Measurements from ENCODE around the gene CYB561.

The CYB561 gene, protein sequence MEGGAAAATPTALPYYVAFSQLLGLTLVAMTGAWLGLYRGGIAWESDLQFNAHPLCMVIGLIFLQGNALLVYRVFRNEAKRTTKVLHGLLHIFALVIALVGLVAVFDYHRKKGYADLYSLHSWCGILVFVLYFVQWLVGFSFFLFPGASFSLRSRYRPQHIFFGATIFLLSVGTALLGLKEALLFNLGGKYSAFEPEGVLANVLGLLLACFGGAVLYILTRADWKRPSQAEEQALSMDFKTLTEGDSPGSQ

DNA sequence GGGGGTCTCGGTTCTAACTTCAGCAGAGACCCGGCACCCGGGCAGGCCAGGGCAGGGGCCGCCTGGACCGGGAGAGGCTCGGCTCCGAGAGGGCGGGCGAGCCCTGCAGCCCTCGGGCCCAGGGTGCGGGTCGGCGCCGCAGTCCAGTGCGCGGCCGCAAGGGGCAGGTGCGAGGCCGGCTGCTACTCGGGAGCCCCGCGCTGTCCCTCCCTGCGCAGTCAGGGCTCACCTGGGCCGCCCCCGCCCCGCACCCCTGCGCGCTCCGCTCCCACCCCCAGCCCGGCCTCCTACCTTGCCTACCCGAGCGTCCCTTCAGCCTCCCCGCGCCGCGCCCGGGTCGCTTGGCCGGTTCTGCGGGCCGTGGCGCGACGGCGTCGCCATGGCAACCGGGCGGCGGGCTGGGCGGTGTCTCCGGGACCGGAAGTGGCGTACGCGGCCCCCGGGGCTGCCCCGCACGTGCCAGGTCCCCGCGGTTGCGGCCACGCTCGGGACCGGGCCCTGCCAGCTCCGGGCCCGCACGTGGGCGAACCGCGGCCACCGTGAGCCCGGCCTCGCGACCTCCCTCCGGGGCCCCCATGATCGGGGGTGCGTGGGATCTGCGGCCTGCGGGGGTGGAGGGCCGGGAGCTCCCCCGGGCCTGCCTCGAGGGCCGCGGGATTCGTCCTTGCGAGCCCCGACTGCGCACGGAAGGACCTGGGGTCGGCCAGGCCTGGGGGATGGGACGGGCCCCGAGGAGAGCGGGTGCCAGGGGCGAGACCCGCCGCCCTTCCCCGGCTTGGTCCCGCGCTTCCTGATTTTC, at the start of gene CYB561:
CYB561 (minus strand) TSS at position 353 of the 799 bp plus-strand sequence. CDS start 8,759 bp downstream, outside the sequence.
- DNase-seq (ENCODE audit: low read depth, low spot score), result peak; percentile 48

DNA sequence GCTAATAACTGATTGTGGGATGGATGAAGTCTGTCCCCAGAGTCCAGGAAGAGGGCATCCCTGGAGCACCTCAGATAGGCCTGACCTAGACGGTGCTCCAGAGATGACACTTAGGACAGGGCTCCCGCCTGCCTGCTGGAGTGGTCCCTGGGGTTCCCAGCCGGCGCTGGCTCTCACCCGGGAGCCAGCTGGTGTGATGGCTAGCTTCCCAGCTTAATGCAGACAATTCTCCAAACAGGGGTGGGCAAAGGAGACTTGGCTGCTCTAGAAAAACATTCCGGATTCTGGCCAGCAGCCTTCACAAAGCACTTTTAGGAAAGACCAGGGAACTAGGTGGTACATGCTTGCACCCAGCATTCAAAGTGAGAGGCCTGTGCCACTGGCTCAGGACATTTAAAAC, 49.4 kb upstream of the CYB561 start:
- no peak for DNase-seq (ENCODE audit: low read depth, low spot score)

DNA sequence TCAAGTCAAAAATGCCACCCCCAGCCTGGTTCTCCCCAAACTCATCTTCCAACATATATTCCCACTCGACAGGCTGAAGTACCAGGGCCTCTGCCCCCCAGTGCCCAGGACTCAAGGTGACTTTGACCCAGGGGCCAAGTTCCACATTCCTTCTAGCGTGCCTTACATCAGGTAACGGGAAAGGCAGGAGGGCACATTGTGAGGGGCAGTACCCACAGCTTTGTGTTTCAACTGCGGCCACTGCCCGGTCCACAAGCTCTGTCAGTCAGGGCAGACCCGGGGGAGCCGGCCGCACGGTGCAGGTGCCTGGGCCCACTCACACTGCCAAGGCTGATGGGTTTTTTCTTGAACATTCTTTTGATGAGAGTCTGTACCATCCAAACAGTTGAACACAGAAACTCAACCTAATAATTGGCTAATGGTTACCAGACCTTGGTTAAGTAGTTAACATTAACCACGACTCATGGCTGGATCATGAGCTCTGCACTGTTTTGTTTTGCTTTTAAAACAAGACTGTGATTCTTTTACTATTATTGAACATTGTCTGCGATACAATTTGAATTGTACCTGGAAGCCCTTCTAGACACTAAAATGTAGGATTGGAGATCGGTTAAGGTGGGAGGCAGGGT, 48.3 kb upstream of the CYB561 start:
- no peak for DNase-seq (ENCODE audit: low read depth, low spot score)

GRCh38 chr17:63493411-63493810, 47.3 kb upstream of the CYB561 start:
- DNase-seq (ENCODE audit: low read depth, low spot score), result no peak

DNA sequence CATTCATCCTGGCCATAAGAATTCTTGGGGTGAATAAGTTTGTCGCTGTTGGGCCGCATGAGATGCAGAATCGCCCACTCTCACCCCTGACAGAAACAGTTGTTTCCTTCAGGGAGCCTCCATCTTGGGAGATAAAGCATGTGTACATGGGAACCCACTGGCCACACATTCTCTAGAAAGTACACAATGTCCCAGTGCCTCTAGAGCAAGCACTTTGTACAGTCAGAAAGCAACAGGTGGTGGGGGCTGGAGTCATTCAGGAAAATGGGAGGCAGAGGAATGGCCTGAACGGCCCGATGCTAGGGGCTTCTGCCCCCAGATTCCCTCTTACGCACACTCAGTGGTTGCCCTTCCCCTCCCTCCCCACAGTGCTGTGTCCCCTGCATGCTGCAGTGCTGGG, 46.8 kb upstream of the CYB561 start:
- no peak for DNase-seq (ENCODE audit: low read depth, low spot score)

- no peak for DNase-seq (ENCODE audit: low read depth, low spot score)
These were observed 46.0 kb upstream of the CYB561 start for GRCh38 chr17:63491977-63492618.

- DNase-seq (ENCODE audit: low read depth, low spot score), result no peak
These were observed 45.3 kb upstream of the CYB561 start for GRCh38 chr17:63491413-63491812.

GRCh38 chr17:63490858-63491400, 44.8 kb upstream of the CYB561 start:
- no peak for DNase-seq (ENCODE audit: low read depth, low spot score)

DNA sequence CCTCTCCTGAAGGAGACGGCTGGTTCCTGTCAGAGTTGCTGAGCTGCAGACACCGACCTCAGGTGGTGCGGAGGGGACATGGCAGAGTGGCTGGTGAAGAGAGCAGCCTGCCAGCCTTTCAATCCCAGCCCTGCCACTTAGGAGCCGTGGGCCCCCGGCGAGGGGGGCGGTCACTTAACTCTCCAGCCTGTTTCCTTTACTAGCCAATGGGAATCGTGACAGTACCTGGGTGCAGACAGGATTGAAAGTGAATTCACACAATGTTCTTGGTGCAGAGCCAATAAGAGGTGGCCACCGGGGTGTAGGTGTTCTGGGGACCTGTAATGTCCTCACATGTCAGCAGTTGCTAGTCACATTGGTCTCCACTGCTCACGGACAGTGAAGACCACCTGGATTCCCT, 44.2 kb upstream of the CYB561 start:
- no peak for DNase-seq (ENCODE audit: low read depth, low spot score)

DNA sequence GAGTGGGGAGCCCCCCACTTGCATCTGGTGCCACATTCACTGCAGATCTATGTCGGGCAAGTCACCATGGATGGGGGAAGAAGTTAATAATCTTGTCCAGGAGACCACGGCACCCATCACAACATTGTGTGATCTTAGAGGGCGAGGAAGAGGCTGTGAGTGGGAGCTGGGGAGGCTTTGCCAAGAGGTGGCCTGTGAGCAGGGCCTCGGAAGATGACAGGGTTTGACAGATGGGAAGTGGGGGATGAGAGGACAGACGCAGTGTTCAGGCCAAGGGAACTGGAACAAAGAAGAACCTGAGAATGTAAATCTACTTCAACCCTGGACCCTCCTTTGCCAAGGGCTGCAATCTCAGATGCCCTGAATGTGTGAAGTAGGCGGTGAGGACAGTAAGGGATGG, 43.2 kb upstream of the CYB561 start:
- no peak for DNase-seq (ENCODE audit: low read depth, low spot score)

DNA sequence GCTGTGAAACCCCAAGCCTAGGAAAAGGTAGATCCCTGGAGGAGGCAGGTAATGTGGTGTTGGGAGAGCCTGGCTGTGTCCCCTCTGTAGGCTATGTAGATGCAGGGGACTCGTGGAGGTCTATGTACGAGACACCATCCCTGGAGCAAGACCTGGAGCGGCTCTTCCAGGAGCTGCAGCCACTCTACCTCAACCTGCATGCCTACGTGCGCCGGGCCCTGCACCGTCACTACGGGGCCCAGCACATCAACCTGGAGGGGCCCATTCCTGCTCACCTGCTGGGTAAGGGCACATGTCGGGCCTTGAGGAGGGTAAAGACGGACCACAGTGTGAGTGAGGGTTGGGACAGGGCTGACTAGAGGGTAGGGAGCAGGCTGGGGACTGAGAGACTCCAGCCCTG, 42.7 kb upstream of the CYB561 start:
- DNase-seq (ENCODE audit: low read depth, low spot score), result no peak

- DNase-seq (ENCODE audit: low read depth, low spot score), result no peak
These were observed 40.9 kb upstream of the CYB561 start for GRCh38 chr17:63487014-63487339.

DNA sequence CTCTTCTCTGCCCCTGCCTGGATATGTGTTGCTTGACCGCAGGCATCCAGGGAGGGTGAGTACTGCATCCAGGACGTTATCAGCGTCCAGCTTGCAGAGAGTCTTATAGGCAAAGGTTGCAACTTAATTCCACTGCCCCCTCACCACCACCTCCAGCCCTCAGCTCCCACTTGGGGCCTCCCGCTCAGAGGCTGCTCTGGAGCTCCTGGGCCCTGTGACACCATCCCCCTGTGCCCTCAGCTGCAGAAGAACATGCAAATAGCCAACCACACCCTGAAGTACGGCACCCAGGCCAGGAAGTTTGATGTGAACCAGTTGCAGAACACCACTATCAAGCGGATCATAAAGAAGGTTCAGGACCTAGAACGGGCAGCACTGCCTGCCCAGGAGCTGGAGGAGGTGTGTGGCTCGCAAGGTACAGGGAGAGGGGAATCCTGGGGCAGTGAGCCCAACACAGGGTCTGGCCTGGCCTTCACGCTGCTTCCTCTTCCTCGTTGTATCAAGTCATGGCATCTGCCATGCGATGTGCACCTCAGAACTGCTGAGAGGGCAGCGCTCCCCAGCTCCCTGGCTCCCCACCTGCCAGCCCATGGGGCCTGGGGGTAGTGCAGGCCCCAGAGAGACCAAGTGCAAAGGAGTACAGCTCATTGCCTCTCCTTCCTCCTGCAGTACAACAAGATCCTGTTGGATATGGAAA, 40.4 kb upstream of the CYB561 start:
- DNase-seq (ENCODE audit: low read depth, low spot score), result no peak

DNA sequence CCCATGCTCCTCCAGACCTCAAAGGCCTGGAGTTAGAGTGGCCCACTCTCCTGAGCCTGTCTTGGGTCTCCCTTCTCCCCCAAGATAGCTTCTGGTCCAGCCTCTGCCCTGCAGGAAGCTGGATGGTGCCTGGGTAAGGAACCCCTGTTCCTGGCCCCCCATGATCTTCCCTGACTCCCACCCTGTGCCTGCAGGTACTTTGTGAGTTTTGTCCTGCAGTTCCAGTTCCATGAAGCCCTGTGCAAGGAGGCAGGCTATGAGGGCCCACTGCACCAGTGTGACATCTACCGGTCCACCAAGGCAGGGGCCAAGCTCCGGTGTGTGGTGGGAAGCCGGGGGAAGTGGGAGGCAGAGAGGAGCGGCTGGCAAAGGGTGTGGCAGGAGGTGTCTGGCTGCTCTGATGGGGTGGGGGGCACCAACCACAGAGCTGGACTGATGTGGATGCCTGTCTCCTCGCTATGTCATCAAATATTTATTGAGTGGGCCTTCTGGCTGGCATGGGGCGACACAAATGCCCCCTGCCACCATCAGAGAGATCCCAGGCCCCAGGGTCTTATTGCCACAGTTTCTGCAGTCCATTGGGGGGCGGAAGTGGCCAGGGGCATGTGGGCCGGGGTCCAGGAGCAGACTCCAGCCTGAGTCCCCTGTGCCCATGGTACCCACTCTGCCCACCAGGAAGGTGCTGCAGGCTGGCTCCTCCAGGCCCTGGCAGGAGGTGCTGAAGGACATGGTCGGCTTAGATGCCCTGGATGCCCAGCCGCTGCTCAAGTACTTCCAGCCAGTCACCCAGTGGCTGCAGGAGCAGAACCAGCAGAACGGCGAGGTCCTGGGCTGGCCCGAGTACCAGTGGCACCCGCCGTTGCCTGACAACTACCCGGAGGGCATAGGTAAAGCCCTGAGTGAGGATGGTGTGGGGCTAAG, 37.8 kb upstream of the CYB561 start:
- DNase-seq (ENCODE audit: low read depth, low spot score), result no peak

DNA sequence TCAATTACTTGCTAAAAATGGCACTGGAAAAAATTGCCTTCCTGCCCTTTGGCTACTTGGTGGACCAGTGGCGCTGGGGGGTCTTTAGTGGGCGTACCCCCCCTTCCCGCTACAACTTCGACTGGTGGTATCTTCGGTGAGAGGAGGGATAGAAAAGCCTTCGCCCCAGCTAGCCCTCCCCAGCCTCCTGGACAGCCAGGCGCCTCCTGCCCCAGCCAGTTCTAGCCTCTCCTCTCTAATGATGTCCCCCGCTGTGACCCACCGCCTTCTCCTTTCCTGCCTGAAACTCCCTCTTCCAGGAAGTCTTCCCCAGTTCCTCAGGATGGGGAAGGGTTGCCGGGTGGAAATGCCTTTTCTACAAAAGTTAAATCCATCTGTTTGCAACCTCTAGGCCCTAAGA, 36.9 kb upstream of the CYB561 start:
- DNase-seq (ENCODE audit: low read depth, low spot score), result no peak

- DNase-seq (ENCODE audit: low read depth, low spot score), result no peak
These were observed 36.4 kb upstream of the CYB561 start for GRCh38 chr17:63482509-63482908.

DNA sequence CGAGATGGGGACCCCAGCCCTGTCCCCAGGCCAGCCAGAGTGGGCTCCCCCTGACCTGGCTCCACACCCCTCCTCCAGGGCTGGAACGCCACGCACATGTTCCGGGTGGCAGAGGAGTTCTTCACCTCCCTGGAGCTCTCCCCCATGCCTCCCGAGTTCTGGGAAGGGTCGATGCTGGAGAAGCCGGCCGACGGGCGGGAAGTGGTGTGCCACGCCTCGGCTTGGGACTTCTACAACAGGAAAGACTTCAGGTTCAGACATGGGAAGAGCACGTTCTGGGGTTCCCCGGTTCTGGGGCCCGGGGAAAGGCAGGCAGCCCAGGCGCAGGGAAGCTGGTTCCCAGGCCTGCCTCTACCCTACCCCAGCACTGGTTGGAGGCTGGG, 35.4 kb upstream of the CYB561 start:
- DNase-seq (ENCODE audit: low read depth, low spot score), result no peak

- no peak for DNase-seq (ENCODE audit: low read depth, low spot score)
These were observed 34.9 kb upstream of the CYB561 start for GRCh38 chr17:63480826-63481487.

DNA sequence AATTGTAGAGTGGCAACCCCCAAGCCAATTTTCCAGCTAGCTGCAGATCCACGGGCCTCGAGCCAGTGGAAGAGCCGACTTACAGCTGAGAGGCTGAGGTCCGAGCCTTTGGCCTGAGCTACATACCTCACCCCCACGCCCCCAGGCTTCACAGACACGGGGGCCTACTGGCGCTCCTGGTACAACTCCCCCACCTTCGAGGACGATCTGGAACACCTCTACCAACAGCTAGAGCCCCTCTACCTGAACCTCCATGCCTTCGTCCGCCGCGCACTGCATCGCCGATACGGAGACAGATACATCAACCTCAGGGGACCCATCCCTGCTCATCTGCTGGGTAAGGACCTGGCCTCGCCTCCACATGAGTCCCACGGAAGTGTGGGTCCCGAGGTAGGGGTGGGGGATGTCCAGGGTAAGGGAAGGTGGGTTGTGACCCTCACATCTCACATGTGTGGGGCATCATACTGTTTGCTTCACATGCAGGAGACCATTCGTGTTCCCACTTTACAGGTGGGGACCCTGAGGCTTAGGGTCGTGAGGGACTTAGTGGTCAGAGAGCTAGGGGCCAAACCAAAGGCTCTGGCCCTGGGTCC, 34.2 kb upstream of the CYB561 start:
- DNase-seq (ENCODE audit: low read depth, low spot score), result no peak
